GM19452 (cell line): ENCODE results near the gene FBXO42.

Experiments used
- ATAC-seq: cut with Tn5 transposase; IDR thresholded peaks from one replicate; pipeline ENCODE4 v1.9.1; 2021; ENCODE audit not compliant: unreplicated experiment

FBXO42 gene

GRCh38 chr1:16206547-16207317, 145.5 kb downstream of the FBXO42 start:
- ATAC-seq, result peak; percentile 76

- peak; percentile 10 for ATAC-seq
Measured at GRCh38 chr1:16205891-16206546, 146.3 kb downstream of the FBXO42 start.

DNA sequence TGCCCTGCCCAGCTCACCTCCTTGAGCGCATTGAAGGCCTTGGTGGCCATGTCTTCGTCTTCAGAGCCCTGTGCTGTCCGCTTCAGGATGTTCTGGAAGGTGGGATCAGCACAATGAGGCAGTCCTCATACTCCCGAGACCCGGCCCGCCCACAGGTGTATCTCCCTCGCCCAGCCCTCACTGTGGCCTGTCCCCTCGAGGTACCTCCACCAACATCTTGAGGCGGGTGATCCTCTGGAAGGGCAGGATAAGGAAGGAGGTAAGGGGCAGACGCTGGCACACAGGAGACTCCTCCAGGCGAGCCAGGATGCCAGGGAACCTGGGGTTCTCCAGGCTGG, 147.0 kb downstream of the FBXO42 start:
- ATAC-seq, result no peak

DNA sequence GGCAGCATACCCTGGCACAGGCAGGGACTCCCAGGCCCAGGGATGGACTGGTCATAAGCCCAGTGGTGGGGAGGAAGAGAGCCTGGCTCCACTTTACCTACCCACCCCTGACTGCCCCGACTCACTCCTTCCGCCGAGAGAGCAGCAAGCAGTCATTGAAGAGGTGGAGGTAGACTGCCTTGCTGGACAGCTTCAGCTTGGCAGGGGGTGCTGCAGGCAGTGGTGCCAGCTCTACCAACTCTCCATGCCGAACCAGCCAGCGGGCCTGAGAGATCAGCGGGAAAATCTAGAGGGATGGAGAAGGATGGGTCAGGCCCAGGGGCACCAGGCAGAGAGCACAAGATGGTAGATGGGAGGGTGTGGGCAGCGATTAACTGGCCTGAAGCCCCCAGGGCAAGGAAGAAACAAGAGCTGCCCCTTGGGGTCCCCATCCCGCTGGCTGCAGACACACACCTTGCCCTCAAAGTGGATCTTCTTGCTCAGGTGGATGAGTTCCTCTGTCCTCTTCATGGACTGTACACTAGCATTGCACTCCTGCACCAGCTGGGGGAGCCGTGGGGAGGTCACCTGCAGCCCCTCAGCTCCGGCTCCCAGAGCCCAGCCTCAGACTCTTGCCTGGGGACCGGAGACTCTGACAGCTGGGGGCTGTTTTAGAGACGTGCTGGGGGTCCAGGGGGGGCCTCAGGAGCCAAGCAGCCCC, 147.5 kb downstream of the FBXO42 start:
- ATAC-seq, result no peak

- ATAC-seq, result no peak
Measured at GRCh38 chr1:16204216-16204615, 148.1 kb downstream of the FBXO42 start.

DNA sequence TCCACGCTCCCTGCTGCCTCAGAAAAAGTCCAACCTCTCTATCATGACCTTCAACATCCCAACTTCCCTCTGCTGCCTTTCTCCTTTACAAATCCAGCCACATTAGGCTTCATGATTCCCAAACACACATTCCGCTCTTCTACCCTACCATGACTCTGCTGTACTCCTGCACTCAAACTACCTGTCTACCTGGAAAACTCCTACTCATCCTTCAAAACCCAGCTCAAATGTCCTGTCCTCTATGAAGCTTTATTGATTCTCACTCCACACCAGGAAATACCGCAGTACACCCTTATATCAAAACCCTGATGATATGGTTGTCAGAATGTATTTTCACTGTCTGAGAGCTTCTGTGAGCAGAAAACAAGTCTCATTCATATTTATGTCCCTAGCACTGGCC, 148.7 kb downstream of the FBXO42 start:
- ATAC-seq, result no peak

- no peak for ATAC-seq
Measured at GRCh38 chr1:16202281-16203210, 149.7 kb downstream of the FBXO42 start.

- ATAC-seq, result no peak
Measured at GRCh38 chr1:16199700-16200099, 152.6 kb downstream of the FBXO42 start.

DNA sequence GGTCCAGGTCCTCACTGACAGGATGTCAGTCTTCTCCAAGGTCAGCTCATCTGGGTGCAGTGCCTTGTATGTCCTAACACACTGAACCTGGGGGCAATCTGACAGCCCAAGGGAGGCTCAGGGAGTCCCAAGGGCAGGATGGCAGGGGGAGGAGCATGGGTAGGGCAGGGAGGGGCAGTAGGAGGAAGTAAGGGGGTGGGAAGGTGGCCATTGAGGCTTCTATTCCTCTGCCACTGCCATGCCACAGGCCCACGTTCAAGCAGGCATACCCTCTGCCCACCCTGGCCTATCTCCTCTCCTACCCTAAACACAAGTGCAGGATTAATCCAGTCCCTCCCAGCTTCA, 153.2 kb downstream of the FBXO42 start:
- no peak for ATAC-seq

- ATAC-seq, result no peak
Measured at GRCh38 chr1:16198444-16199156, 153.7 kb downstream of the FBXO42 start.

DNA sequence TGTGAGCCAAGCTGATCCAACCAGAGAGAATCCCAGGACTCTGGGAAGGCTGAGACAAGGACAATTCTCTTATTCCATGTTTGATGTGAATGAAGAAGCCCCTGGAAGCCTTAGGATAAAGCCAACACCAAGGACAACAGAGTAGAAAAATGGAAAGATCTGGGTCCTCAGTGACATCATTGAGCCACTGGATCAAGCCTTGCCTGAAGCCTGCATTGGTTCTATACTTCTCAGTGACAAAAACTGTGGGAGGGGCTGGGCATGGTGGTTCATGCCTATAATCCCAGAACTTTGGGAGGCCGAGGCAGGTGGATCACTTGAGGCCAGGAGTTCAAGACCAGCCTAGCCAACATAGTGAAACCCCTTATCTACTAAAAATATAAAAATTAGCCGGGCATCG, 155.4 kb downstream of the FBXO42 start:
- no peak for ATAC-seq
